ENCODE data around the gene ADAMTS13.

DNA sequence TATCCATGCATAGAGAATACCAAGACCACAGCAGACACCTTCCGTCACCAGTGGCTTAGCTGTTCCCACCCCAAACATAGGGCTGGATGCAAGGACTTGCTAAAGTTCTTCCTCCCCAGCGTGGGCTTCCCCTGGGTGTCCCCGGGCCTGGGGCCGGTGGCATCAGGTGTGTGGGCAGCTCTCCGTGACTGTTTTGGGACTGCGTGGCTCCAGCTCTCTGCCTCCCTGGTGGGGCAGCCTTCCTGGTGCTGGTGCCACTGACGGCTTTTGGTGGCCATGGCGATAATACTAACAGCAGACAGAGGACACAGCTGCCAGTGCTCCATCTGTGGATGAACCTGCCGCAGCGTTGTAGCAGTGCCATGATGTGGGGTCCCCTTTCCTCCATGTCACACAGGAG is 42.5 kb downstream of the ADAMTS13 start:
- TF ChIP-seq, protein P1, sequence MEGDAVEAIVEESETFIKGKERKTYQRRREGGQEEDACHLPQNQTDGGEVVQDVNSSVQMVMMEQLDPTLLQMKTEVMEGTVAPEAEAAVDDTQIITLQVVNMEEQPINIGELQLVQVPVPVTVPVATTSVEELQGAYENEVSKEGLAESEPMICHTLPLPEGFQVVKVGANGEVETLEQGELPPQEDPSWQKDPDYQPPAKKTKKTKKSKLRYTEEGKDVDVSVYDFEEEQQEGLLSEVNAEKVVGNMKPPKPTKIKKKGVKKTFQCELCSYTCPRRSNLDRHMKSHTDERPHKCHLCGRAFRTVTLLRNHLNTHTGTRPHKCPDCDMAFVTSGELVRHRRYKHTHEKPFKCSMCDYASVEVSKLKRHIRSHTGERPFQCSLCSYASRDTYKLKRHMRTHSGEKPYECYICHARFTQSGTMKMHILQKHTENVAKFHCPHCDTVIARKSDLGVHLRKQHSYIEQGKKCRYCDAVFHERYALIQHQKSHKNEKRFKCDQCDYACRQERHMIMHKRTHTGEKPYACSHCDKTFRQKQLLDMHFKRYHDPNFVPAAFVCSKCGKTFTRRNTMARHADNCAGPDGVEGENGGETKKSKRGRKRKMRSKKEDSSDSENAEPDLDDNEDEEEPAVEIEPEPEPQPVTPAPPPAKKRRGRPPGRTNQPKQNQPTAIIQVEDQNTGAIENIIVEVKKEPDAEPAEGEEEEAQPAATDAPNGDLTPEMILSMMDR (IDR thresholded peaks at IDR 0.05), result no peak
- TF ChIP-seq POLR2A (IDR thresholded peaks at IDR 0.05), result no peak
- no peak for TF ChIP-seq EP300 (IDR thresholded peaks at IDR 0.05)
